Measurements from ENCODE around the gene AUTS2. TPM values are rescaled to one million over a fixed set of nuclear protein-coding genes. Genes with fewer than 3 reads are reported as not detected.

AUTS2 gene
- total and polyA plus RNA-seq, 9 of the 15 experiments (the other 6 are each of a cell fraction or from before 2014, with no cell fraction given) = 0.58 TPM; not detected in 8

DNA sequence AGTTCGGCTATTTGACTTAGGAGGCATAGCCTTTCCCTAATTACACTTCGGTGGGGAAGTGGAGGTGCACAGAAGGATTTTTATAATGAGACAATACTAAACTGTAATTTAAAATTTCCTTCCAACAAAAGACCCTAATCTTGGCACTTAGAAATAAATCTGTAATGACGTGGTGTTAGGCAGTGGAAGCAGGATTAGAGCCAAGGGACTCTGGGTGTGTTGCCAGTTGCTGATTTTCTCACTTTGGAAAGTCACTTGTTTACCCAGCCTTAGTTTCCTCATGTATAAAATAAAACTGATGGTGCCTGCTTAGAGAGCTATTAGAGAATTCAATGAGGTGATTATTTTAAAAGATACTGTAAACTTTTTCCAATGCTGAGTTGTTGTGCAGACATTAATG lies 287.2 kb downstream of the AUTS2 start:
- CTCF ChIA-PET (ENCODE audit: low intra/inter-chr PET ratio) = no interaction called here
- Histone ChIP-seq H4K20me1 (replicated peaks; ENCODE audit: control insufficient read depth, insufficient read depth, low read length) (no peaks in the 10 kb centered on the region), H3K9me3 (replicated peaks; ENCODE audit: control insufficient read depth, insufficient read depth, low read depth, low read length) (no peaks in the 10 kb centered on the region), H3K27me3 (ENCODE audit: control insufficient read depth in 2 of 2, insufficient read depth in 2 of 2, low read length in 2 of 2) (no peaks in the 10 kb centered on the region; a peak in 2 of 5 replicates), H3K9ac (ENCODE audit: insufficient read depth in 1 of 2, low read depth in 2 of 2, low read length in 2 of 2) (no peak overlapping the region), H3K9me1 (ENCODE audit: control insufficient read depth, insufficient read depth, low read length) (no peaks in the 10 kb centered on the region), H3K36me3 (ENCODE audit: control insufficient read depth, insufficient read depth, low read length) (no peaks in the 10 kb centered on the region), H3K4me1 (replicated peaks in 1 of 2; ENCODE audit: control insufficient read depth in 2 of 2, insufficient read depth in 2 of 2, low read length in 2 of 2) (no peaks in the 10 kb centered on the region), H3K27ac (ENCODE audit: extremely low read depth, low read depth, low read length) (no peak overlapping the region), H2AFZ (ENCODE audit: low read depth, low read length) (no peak overlapping the region), H3K79me2 (ENCODE audit: control insufficient read depth, insufficient read depth, low read length) (no peaks in the 10 kb centered on the region), H3K4me3 (no peak overlapping the region), H3K4me2 (ENCODE audit: insufficient read depth, low read length) (no peak overlapping the region)
- POLR2A ChIA-PET = no interaction called here
- no peak for DNase-seq (ENCODE audit: extremely low read depth in 1 of 4, low spot score in 3 of 4)
- no TSS peak for BruUV-seq (replicated peaks)
- no peak for ATAC-seq
- WGBS (ENCODE audit: insufficient coverage, low coverage, missing lambda C conversion rate) = 0% methylated on average over 3 of the region's 3 CpGs
- intact Hi-C loops (cut with micrococcal nuclease) (no loop called here), in situ Hi-C loops (cut with MboI) (no loop called here)
- no peak for FAIRE-seq
- TF ChIP-seq, protein P1, sequence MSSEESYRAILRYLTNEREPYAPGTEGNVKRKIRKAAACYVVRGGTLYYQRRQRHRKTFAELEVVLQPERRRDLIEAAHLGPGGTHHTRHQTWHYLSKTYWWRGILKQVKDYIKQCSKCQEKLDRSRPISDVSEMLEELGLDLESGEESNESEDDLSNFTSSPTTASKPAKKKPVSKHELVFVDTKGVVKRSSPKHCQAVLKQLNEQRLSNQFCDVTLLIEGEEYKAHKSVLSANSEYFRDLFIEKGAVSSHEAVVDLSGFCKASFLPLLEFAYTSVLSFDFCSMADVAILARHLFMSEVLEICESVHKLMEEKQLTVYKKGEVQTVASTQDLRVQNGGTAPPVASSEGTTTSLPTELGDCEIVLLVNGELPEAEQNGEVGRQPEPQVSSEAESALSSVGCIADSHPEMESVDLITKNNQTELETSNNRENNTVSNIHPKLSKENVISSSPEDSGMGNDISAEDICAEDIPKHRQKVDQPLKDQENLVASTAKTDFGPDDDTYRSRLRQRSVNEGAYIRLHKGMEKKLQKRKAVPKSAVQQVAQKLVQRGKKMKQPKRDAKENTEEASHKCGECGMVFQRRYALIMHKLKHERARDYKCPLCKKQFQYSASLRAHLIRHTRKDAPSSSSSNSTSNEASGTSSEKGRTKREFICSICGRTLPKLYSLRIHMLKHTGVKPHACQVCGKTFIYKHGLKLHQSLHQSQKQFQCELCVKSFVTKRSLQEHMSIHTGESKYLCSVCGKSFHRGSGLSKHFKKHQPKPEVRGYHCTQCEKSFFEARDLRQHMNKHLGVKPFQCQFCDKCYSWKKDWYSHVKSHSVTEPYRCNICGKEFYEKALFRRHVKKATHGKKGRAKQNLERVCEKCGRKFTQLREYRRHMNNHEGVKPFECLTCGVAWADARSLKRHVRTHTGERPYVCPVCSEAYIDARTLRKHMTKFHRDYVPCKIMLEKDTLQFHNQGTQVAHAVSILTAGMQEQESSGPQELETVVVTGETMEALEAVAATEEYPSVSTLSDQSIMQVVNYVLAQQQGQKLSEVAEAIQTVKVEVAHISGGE (CRISPR knock-in tag; IDR thresholded peaks at IDR 0.05) = no peak
- TF ChIP-seq NEUROD1 (IDR thresholded peaks at IDR 0.05; ENCODE audit: borderline replicate concordance, low read depth, low read length, partially characterized antibody) (no peak), TOE1 (IDR thresholded peaks at IDR 0.05; ENCODE audit: borderline replicate concordance) (no peak), TOE1 (CRISPR knock-in tag; IDR thresholded peaks at IDR 0.05; ENCODE audit: borderline replicate concordance, low read depth) (no peak), DPF2 (IDR thresholded peaks at IDR 0.05) (no peak)
- TF ChIP-seq, protein P2, sequence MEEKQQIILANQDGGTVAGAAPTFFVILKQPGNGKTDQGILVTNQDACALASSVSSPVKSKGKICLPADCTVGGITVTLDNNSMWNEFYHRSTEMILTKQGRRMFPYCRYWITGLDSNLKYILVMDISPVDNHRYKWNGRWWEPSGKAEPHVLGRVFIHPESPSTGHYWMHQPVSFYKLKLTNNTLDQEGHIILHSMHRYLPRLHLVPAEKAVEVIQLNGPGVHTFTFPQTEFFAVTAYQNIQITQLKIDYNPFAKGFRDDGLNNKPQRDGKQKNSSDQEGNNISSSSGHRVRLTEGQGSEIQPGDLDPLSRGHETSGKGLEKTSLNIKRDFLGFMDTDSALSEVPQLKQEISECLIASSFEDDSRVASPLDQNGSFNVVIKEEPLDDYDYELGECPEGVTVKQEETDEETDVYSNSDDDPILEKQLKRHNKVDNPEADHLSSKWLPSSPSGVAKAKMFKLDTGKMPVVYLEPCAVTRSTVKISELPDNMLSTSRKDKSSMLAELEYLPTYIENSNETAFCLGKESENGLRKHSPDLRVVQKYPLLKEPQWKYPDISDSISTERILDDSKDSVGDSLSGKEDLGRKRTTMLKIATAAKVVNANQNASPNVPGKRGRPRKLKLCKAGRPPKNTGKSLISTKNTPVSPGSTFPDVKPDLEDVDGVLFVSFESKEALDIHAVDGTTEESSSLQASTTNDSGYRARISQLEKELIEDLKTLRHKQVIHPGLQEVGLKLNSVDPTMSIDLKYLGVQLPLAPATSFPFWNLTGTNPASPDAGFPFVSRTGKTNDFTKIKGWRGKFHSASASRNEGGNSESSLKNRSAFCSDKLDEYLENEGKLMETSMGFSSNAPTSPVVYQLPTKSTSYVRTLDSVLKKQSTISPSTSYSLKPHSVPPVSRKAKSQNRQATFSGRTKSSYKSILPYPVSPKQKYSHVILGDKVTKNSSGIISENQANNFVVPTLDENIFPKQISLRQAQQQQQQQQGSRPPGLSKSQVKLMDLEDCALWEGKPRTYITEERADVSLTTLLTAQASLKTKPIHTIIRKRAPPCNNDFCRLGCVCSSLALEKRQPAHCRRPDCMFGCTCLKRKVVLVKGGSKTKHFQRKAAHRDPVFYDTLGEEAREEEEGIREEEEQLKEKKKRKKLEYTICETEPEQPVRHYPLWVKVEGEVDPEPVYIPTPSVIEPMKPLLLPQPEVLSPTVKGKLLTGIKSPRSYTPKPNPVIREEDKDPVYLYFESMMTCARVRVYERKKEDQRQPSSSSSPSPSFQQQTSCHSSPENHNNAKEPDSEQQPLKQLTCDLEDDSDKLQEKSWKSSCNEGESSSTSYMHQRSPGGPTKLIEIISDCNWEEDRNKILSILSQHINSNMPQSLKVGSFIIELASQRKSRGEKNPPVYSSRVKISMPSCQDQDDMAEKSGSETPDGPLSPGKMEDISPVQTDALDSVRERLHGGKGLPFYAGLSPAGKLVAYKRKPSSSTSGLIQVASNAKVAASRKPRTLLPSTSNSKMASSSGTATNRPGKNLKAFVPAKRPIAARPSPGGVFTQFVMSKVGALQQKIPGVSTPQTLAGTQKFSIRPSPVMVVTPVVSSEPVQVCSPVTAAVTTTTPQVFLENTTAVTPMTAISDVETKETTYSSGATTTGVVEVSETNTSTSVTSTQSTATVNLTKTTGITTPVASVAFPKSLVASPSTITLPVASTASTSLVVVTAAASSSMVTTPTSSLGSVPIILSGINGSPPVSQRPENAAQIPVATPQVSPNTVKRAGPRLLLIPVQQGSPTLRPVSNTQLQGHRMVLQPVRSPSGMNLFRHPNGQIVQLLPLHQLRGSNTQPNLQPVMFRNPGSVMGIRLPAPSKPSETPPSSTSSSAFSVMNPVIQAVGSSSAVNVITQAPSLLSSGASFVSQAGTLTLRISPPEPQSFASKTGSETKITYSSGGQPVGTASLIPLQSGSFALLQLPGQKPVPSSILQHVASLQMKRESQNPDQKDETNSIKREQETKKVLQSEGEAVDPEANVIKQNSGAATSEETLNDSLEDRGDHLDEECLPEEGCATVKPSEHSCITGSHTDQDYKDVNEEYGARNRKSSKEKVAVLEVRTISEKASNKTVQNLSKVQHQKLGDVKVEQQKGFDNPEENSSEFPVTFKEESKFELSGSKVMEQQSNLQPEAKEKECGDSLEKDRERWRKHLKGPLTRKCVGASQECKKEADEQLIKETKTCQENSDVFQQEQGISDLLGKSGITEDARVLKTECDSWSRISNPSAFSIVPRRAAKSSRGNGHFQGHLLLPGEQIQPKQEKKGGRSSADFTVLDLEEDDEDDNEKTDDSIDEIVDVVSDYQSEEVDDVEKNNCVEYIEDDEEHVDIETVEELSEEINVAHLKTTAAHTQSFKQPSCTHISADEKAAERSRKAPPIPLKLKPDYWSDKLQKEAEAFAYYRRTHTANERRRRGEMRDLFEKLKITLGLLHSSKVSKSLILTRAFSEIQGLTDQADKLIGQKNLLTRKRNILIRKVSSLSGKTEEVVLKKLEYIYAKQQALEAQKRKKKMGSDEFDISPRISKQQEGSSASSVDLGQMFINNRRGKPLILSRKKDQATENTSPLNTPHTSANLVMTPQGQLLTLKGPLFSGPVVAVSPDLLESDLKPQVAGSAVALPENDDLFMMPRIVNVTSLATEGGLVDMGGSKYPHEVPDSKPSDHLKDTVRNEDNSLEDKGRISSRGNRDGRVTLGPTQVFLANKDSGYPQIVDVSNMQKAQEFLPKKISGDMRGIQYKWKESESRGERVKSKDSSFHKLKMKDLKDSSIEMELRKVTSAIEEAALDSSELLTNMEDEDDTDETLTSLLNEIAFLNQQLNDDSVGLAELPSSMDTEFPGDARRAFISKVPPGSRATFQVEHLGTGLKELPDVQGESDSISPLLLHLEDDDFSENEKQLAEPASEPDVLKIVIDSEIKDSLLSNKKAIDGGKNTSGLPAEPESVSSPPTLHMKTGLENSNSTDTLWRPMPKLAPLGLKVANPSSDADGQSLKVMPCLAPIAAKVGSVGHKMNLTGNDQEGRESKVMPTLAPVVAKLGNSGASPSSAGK (IDR thresholded peaks at IDR 0.05) = no peak
